Measurements from ENCODE around the gene GPT2. TPM values are rescaled to one million over a fixed set of nuclear protein-coding genes. Genes with fewer than 3 reads are reported as not detected.

Gene GPT2
- total RNA-seq, 1 experiment from 2014 or later, result 68.8 TPM

DNA sequence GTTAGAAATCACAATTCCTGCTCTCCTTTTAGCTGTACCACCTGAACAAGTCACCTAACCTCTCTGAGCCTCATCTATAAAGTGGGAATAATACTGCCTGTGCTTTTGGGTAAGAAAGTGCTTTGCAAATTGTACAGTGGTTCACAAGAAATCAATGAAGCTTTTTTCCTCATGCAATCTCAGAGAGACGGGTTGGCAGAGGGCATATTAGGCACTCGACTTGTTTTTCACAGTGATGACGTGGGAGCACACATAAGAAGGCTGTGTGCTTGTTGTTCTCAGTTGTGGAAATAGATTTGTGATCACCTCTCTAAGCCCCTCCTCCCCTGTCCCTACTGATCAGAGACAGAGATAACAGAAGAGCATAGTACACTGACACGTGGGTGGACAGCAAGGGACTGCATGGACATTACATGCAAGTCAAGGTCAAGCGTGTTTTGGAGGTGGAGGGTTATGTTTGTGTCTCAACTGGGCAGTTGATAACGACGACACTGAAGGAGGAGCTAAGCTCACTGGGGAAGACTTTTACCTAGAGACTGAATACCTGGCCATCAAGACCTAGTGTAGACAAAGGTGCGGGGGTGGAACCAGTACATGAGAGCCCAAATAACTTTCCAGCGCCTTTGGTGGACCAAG, 1.7 kb upstream of the GPT2 start:
- Histone ChIP-seq H4K91ac (ENCODE audit: insufficient read length, low read depth, low read length) (no peak overlapping the region), H2AK5ac (ENCODE audit: insufficient read length, low read length) (no peak overlapping the region), H3K23me2 (ENCODE audit: insufficient read length, low read depth, low read length, poor library complexity, severe bottlenecking) (peaks cover 11% of the 10 kb centered on the region), H3K18ac (ENCODE audit: insufficient read length, low read depth, low read length) (peak overlapping the region; percentile 23), H2BK120ac (ENCODE audit: low read depth, low read length, poor library complexity, severe bottlenecking) (no peak overlapping the region), H4K20me1 (ENCODE audit: control insufficient read depth, insufficient read depth, insufficient read length) (no peaks in the 10 kb centered on the region), H4K8ac (replicated peaks; ENCODE audit: insufficient read length, low read depth, low read length) (no peak overlapping the region), H3K56ac (ENCODE audit: insufficient read length, low read depth, low read length) (no peak overlapping the region), H2BK20ac (ENCODE audit: low read depth, low read length, poor library complexity, severe bottlenecking) (no peak overlapping the region), H2BK5ac (ENCODE audit: insufficient read length, low read length) (no peak overlapping the region), H3K14ac (ENCODE audit: insufficient read depth, low read length) (no peak overlapping the region; the same call in 1 of the 2 replicates), H3K79me1 (ENCODE audit: insufficient read depth, low read depth, low read length, poor library complexity, severe bottlenecking) (no peaks in the 10 kb centered on the region), H4K5ac (ENCODE audit: insufficient read length, low read depth, low read length) (no peak overlapping the region), H3K27me3 (ENCODE audit: insufficient read depth, low read length) (no peaks in the 10 kb centered on the region), H3T11ph (ENCODE audit: low read length) (no peak overlapping the region), H2BK15ac (ENCODE audit: low read depth, low read length) (no peak overlapping the region), H3K4me1 (ENCODE audit: insufficient read depth, low read length) (peaks cover 9% of the 10 kb centered on the region; the same call in 1 of the 2 replicates), H3K27ac (ENCODE audit: insufficient read length, low read depth, low read length) (no peak overlapping the region), H2BK12ac (ENCODE audit: insufficient read length, low read depth, low read length) (no peak overlapping the region), H3K9ac (ENCODE audit: extremely low read depth, insufficient read length, low read length) (no peak overlapping the region), H3K23ac (ENCODE audit: insufficient read length, low read depth, low read length) (no peak overlapping the region), H3K4me2 (ENCODE audit: insufficient read depth, insufficient read length, low read length) (no peak overlapping the region), H3K4ac (ENCODE audit: low read depth, low read length) (no peak overlapping the region), H2AFZ (ENCODE audit: low read length) (no peak overlapping the region), H3K79me2 (ENCODE audit: insufficient read depth, low read length) (peaks cover 10% of the 10 kb centered on the region; the same call in 1 of the 2 replicates), H3K9me3 (ENCODE audit: control insufficient read depth, low read depth, low read length) (no peaks in the 10 kb centered on the region)
- TF ChIP-seq CTCF (conservative IDR thresholded peaks at IDR 0.05), result no peak
- no peak for DNase-seq
- peak overlapping the region; percentile 1 to 98; a peak in 3 of 5 replicates for H3K4me3 Mint-ChIP-seq
- peaks cover 11 to 15% (median 11%) of the 10 kb centered on the region in 3 experiments for H3K36me3 Mint-ChIP-seq (ENCODE audit: insufficient read depth in 1 of 3, low read depth in 3 of 3)
- 0 out of 7 replicates have a peak overlapping the region, but pooled peaks of 1 of the 3 experiments have one; percentile 9 for H3K27ac Mint-ChIP-seq
- H3K4me1 Mint-ChIP-seq, result peaks cover 41 to 49% of the 10 kb centered on the region in 2 experiments
- no peaks in the 10 kb centered on the region for H3K9me3 Mint-ChIP-seq
- peaks cover 7% of the 10 kb centered on the region for H3K27me3 Mint-ChIP-seq (ENCODE audit: low read depth)
- no CpG with 5 or more reads among the region's 9 CpGs for WGBS (ENCODE audit: extremely low coverage, insufficient read length, low lambda C conversion rate)
